K562 (cell line): ENCODE measurements around the gene SEMA6D. TPM values are rescaled to one million over a fixed set of nuclear protein-coding genes. Genes with fewer than 3 reads are reported as not detected.

Experiments
- ATAC-seq: fragments of 200-7000 bp; cut with Tn5 transposase; 3 replicates; pipeline ENCODE4 v1.9.1; 2020; ENCODE audit warnings: moderate library complexity
- BruUV-seq: library from RNA; stranded (reverse); fragments of 400-500 nt; replicated peaks from 2 replicates; lab custom pipeline; 2021; lab: Mats Ljungman, UMichigan
- CTCF ChIA-PET: fragments of 300-600 bp; formaldehyde crosslinking; extraction: SDS; loops from one replicate; lab custom pipeline; 2021; ENCODE audit warnings: low intra/inter-chr PET ratio; lab: Yijun Ruan, JAX
- POLR2A ChIA-PET: fragments of 300-600, 350-650 bp; sonication (Branson Sonifier 250); formaldehyde crosslinking; extraction: SDS; loops from one replicate; lab custom pipeline; 2021; ENCODE audit warnings: antibody characterized with exemption, inconsistent platforms; lab: Yijun Ruan, JAX
- DNase-seq, 4 experiments: peaks; one replicate each; pipeline versions ENCODE4 v3.0.0 to v3.0.0-alpha.2; 2011 to 2018; ENCODE audit warnings: low spot score in 3 of 4, mixed read lengths in 3 of 4; ENCODE audit errors: extremely low read depth in 1 of 4
- FAIRE-seq: peaks from 2 replicates; lab custom pipeline; 2011; peaks lifted over from hg19 to GRCh38; lab: Jason Lieb, UNC
- H2AFZ ChIP-seq: 2 replicates; pipeline ENCODE4 v1.6.0; 2011; ENCODE audit warnings: low read depth, low read length, control low read depth, inconsistent platforms
- H3K27ac ChIP-seq: fragments of 200-600 bp; 3 replicates; pipeline ENCODE4 v1.8.0; 2011; ENCODE audit warnings: low read depth, mild to moderate bottlenecking, control low read depth, inconsistent platforms, low read length, moderate library complexity, mixed read lengths; ENCODE audit errors: extremely low read depth
- H3K27me3 ChIP-seq, 2 experiments: fragments of 300-600 bp in 1 of 2; 2 replicates in 1 of 2; 3 replicates in 1 of 2; pipeline versions ENCODE4 v1.6.0 to v1.8.0; 2011; ENCODE audit warnings: inconsistent platforms in 2 of 2, low read length in 2 of 2, mild to moderate bottlenecking in 1 of 2, mixed read lengths in 1 of 2, moderate library complexity in 1 of 2; ENCODE audit not compliant: control insufficient read depth in 2 of 2, insufficient read depth in 2 of 2
- H3K36me3 ChIP-seq: fragments of 300-600 bp; 3 replicates; pipeline ENCODE4 v1.8.0; 2011; ENCODE audit warnings: mild to moderate bottlenecking, low read length, inconsistent platforms; ENCODE audit not compliant: control insufficient read depth, insufficient read depth
- H3K4me1 ChIP-seq, 2 experiments: fragments of 200-600 bp in 1 of 2; replicated peaks in 1 of 2; 2 replicates in 1 of 2; 3 replicates in 1 of 2; pipeline versions ENCODE4 v1.5.1 to v1.8.0; 2011; ENCODE audit warnings: inconsistent platforms in 2 of 2, low read length in 2 of 2, mild to moderate bottlenecking in 1 of 2, mixed read lengths in 1 of 2, moderate library complexity in 1 of 2; ENCODE audit not compliant: control insufficient read depth in 2 of 2, insufficient read depth in 2 of 2
- H3K4me2 ChIP-seq: 2 replicates; pipeline ENCODE4 v1.6.1; 2011; ENCODE audit warnings: low read length, control low read depth, inconsistent platforms, mixed read lengths; ENCODE audit not compliant: insufficient read depth
- H3K4me3 ChIP-seq: fragments of 200-600 bp; sonication (generic), shearing (Covaris generic); 2 replicates; pipeline ENCODE4 v1.5.1; 2016; ENCODE audit warnings: control low read depth, inconsistent platforms
- H3K79me2 ChIP-seq: fragments of 200-600 bp; 3 replicates; pipeline ENCODE4 v1.8.0; 2011; ENCODE audit warnings: low read length, inconsistent platforms; ENCODE audit not compliant: control insufficient read depth, insufficient read depth
- H3K9ac ChIP-seq, 2 experiments: 2 replicates each; pipeline versions ENCODE4 v1.6.0 to v1.6.1; 2011; ENCODE audit warnings: low read depth in 2 of 2, low read length in 2 of 2, control low read depth in 1 of 2, inconsistent platforms in 1 of 2, mild to moderate bottlenecking in 1 of 2, mixed read lengths in 1 of 2; ENCODE audit not compliant: insufficient read depth in 1 of 2
- H3K9me1 ChIP-seq: one replicate; pipeline ENCODE4 v1.6.0; 2011; ENCODE audit warnings: inconsistent platforms, mild to moderate bottlenecking, low read length, moderate library complexity; ENCODE audit not compliant: control insufficient read depth, insufficient read depth
- H3K9me3 ChIP-seq: replicated peaks from 2 replicates; pipeline ENCODE4 v1.5.1; 2011; ENCODE audit warnings: low read depth, low read length, inconsistent platforms; ENCODE audit not compliant: control insufficient read depth, insufficient read depth
- H4K20me1 ChIP-seq: replicated peaks from 2 replicates; pipeline ENCODE4 v1.6.1; 2011; ENCODE audit warnings: low read length, inconsistent platforms, mixed read lengths; ENCODE audit not compliant: control insufficient read depth, insufficient read depth
- AFF1 ChIP-seq, 2 experiments: fragments of 450-650 bp; IDR thresholded peaks; 2 replicates each; pipeline ENCODE4 v1.6.1; 2018; ENCODE audit warnings: mild to moderate bottlenecking in 2 of 2, low read depth in 1 of 2; ENCODE audit not compliant: partially characterized antibody in 2 of 2
- CBX1 ChIP-seq: sonication (generic); IDR thresholded peaks from 2 replicates; pipeline ENCODE4 v1.6.1; 2016; ENCODE audit warnings: antibody characterized with exemption, low read depth, mild to moderate bottlenecking
- GTF2B ChIP-seq: IDR thresholded peaks from 2 replicates; pipeline ENCODE4 v1.6.1; 2011; ENCODE audit not compliant: insufficient read length; ENCODE audit errors: extremely low read depth
- HNRNPLL ChIP-seq: fragments of 200-400 bp; formaldehyde crosslinking; IDR thresholded peaks from 2 replicates; pipeline ENCODE4 v1.6.1; 2017; ENCODE audit warnings: low read length, low read depth, mild to moderate bottlenecking; ENCODE audit not compliant: poor library complexity, severe bottlenecking
- KAT7 ChIP-seq: sonication (generic); formaldehyde crosslinking; IDR thresholded peaks from 2 replicates; pipeline ENCODE4 v1.8.0; 2022; ENCODE audit warnings: missing genetic modification reagents, mild to moderate bottlenecking, borderline replicate concordance
- KDM2B ChIP-seq: fragments of 250-450 bp; sonication (Bioruptor Pico); IDR thresholded peaks from 2 replicates; pipeline ENCODE4 v1.8.0; 2021; ENCODE audit warnings: mild to moderate bottlenecking, moderate library complexity
- MXI1 ChIP-seq: IDR thresholded peaks from 2 replicates; pipeline ENCODE4 v1.6.1; 2011; ENCODE audit warnings: low read depth, mild to moderate bottlenecking, improper control_type of control experiment, low read length
- NCOR1 ChIP-seq: fragments of 450-650 bp; IDR thresholded peaks from 2 replicates; pipeline ENCODE4 v1.6.1; 2016; ENCODE audit warnings: mild to moderate bottlenecking, moderate library complexity
- NR2C2 ChIP-seq, 2 experiments: fragments of 200-800 bp in 1 of 2; sonication (Bioruptor generic) in 1 of 2; sonication (generic) in 1 of 2; formaldehyde crosslinking in 1 of 2; IDR thresholded peaks; 2 replicates each; pipeline versions ENCODE4 v1.6.1 to v1.8.0; 2016 to 2022; ENCODE audit warnings: mild to moderate bottlenecking in 1 of 2, missing compliant biosample characterization in 1 of 2, missing genetic modification characterization in 1 of 2, missing genetic modification reagents in 1 of 2
- TARDBP ChIP-seq: fragments of 450-650 bp; IDR thresholded peaks from 2 replicates; pipeline ENCODE4 v1.6.1; 2016
- TCF15 ChIP-seq: fragments of 250-450 bp; sonication (Bioruptor Pico); IDR thresholded peaks from 2 replicates; pipeline ENCODE4 v1.8.0; 2022; ENCODE audit warnings: moderate library complexity, mild to moderate bottlenecking, inconsistent platforms
- TEAD4 ChIP-seq, 2 experiments: sonication (generic) in 1 of 2; formaldehyde crosslinking in 1 of 2; IDR thresholded peaks; 2 replicates each; pipeline versions ENCODE4 v1.6.1 to v1.8.0; 2012 to 2022; ENCODE audit warnings: borderline replicate concordance in 1 of 2, inconsistent platforms in 1 of 2, low read length in 1 of 2, mild to moderate bottlenecking in 1 of 2, missing genetic modification reagents in 1 of 2
- USF2 ChIP-seq: sonication (generic); formaldehyde crosslinking; IDR thresholded peaks from 2 replicates; pipeline ENCODE4 v1.5.0; 2020; ENCODE audit warnings: missing genetic modification reagents
- ZNF449 ChIP-seq: fragments of 250-450 bp; sonication (Bioruptor Pico); IDR thresholded peaks from 2 replicates; pipeline ENCODE4 v1.8.0; 2022; ENCODE audit warnings: moderate library complexity, mild to moderate bottlenecking, inconsistent platforms
- ZNF668 ChIP-seq: fragments of 250-450 bp; sonication (Bioruptor Pico); IDR thresholded peaks from 2 replicates; pipeline ENCODE4 v1.8.0; 2022; ENCODE audit warnings: mild to moderate bottlenecking, inconsistent platforms
- WGBS: fragments of 100-300 bp; shearing (Covaris generic); methylation state at CpG from one replicate; pipeline ENCODE4 v1.1.6; 2016; ENCODE audit warnings: low coverage, mixed read lengths; ENCODE audit not compliant: insufficient coverage; ENCODE audit errors: missing lambda C conversion rate; 5-methylcytosine and 5-hydroxymethylcytosine counted together
- in situ Hi-C: fragments of 300-500 bp; cut with MboI; formaldehyde crosslinking; loops from 4 replicates; pipeline ENCODE4 v1.15.0; 2018; ENCODE audit warnings: inconsistent platforms, mixed read lengths
- intact Hi-C: fragments of 100-400 bp; cut with micrococcal nuclease; formaldehyde crosslinking; loops from 2 replicates; pipeline ENCODE4 v1.14.2; 2022
- polyA plus RNA-seq, 8 experiments: library from polyadenylated mRNA; depleted of rRNA in 4 of 8; stranded (reverse) in 5 of 8; unstranded in 3 of 8; fragments of >200 nt; fragmentation: Nextera tagmentation in 2 of 8; fragmentation: Illumina TruSeq in 1 of 8; extraction: Ambion mirVana in 2 of 8; extraction: Trizol in 1 of 8; gene quantifications; 2 replicates each; pipeline versions ENCODE4 v1.2.1 to v1.2.3, GENCODE V29; 2011 to 2014; ENCODE audit warnings: inconsistent platforms in 1 of 8, missing spikeins in 1 of 8
- total RNA-seq, 7 experiments: library from RNA; depleted of rRNA in 6 of 7; stranded (reverse); fragments of >200 nt in 6 of 7; fragmentation: Illumina TruSeq in 2 of 7; extraction: Trizol in 2 of 7; gene quantifications; 2 replicates each; pipeline versions ENCODE4 v1.2.1 to v1.2.3, GENCODE V29; 2011 to 2021; ENCODE audit warnings: low replicate concordance in 1 of 7

Gene SEMA6D
- total and polyA plus RNA-seq, 9 of the 15 experiments (the other 6 are each of a cell fraction or from before 2014, with no cell fraction given) = not detected

GRCh38 chr15:47803767-47804166 is 86.5 kb downstream of the SEMA6D start:
- FAIRE-seq = no peak
- in situ Hi-C loops = no loop called here
- no peak for TF ChIP-seq HNRNPLL
- TF ChIP-seq TEAD4 (IDR thresholded peaks at IDR 0.05; ENCODE audit: low read length) = no peak
- TF ChIP-seq TEAD4 (CRISPR knock-in tag; IDR thresholded peaks at IDR 0.05; ENCODE audit: borderline replicate concordance) = no peak
- no peak for TF ChIP-seq KAT7
- no peak for TF ChIP-seq ZNF668 (CRISPR knock-in tag)
- TF ChIP-seq NCOR1 = no peak
- no peak for TF ChIP-seq ZNF449 (CRISPR knock-in tag)
- TF ChIP-seq CBX1 = no peak
- no peak for TF ChIP-seq USF2 (CRISPR knock-in tag)
- no peak for TF ChIP-seq AFF1 (IDR thresholded peaks at IDR 0.05; ENCODE audit: low read depth in 1 of 2, partially characterized antibody in 2 of 2)
- TF ChIP-seq TCF15 (CRISPR knock-in tag) = no peak
- TF ChIP-seq MXI1 = no peak
- no peak for TF ChIP-seq GTF2B
- no peak for TF ChIP-seq NR2C2 (CRISPR knock-in tag; IDR thresholded peaks at IDR 0.05)
- no peak for TF ChIP-seq NR2C2 (tag; IDR thresholded peaks at IDR 0.05)
- TF ChIP-seq KDM2B (CRISPR knock-in tag) = no peak
- no peak for TF ChIP-seq TARDBP

More at GRCh38 chr15:47803767-47804166, 86.5 kb downstream of the SEMA6D start:
- 0% methylated on average over 2 of the region's 2 CpGs for WGBS
- DNase-seq (no peak), ATAC-seq (no peak)
- Histone ChIP-seq H3K9me3 (no peaks in the 10 kb centered on the region), H3K27ac (no peak overlapping the region), H3K9me1 (no peaks in the 10 kb centered on the region), H4K20me1 (no peaks in the 10 kb centered on the region), H2AFZ (no peak overlapping the region), H3K4me1 (no peaks in the 10 kb centered on the region), H3K27me3 (no peaks in the 10 kb centered on the region), H3K4me3 (no peak overlapping the region), H3K9ac (no peak overlapping the region), H3K79me2 (no peaks in the 10 kb centered on the region), H3K36me3 (no peaks in the 10 kb centered on the region), H3K4me2 (no peak overlapping the region)
- POLR2A ChIA-PET = no interaction called here
- intact Hi-C loops = no loop called here
- BruUV-seq = no TSS peak
- CTCF ChIA-PET = no interaction called here
